HCT116 (cell line): ENCODE data around the gene AOC3. TPM values are rescaled to one million over a fixed set of nuclear protein-coding genes. Genes with fewer than 3 reads are reported as not detected.

Source experiments
- ATAC-seq: fragments of 200-7000 bp; cut with Tn5 transposase; 2 replicates; pipeline ENCODE4 v1.9.1; 2020; ENCODE audit warnings: mild to moderate bottlenecking, moderate library complexity
- BruUV-seq: library from RNA; stranded (reverse); fragments of 400-500 nt; replicated peaks from 2 replicates; lab custom pipeline; 2021; lab: Mats Ljungman, UMichigan
- CTCF ChIA-PET: fragments of 300-600 bp; sonication (Branson Sonifier 250); formaldehyde crosslinking; loops from one replicate; lab custom pipeline; 2021; ENCODE audit warnings: antibody characterized with exemption; lab: Charles Lee
- POLR2A ChIA-PET: fragments of 300-600, 350-600 bp; sonication (Branson Sonifier 250); formaldehyde crosslinking; loops from one replicate; lab custom pipeline; 2021; ENCODE audit warnings: antibody characterized with exemption; lab: Charles Lee
- RAD21 ChIA-PET, 2 experiments: fragments of 300-600 bp; sonication (Branson Sonifier 250); formaldehyde crosslinking; loops; one replicate each; lab custom pipeline; 2023; ENCODE audit warnings: low total read pairs in 2 of 2; ENCODE audit not compliant: uncharacterized antibody in 2 of 2, unreplicated experiment in 2 of 2, low non-redundant PET in 1 of 2; lab: Charles Lee
- DNase-seq: peaks from one replicate; pipeline ENCODE4 v3.0.0-alpha.2; 2010; ENCODE audit warnings: low read depth, low spot score
- H2AFZ ChIP-seq: fragments of 200-600 bp; shearing (Covaris generic), sonication (generic); 2 replicates; pipeline ENCODE4 v1.6.1; 2017; ENCODE audit warnings: low read depth, mixed run types, mixed read lengths, antibody characterized with exemption, low read length; ENCODE audit not compliant: poor library complexity, severe bottlenecking
- H3K27ac ChIP-seq: 2 replicates; pipeline ENCODE4 v1.5.1; 2012; ENCODE audit warnings: low read depth, low read length
- H3K27me3 ChIP-seq: fragments of 200-600 bp; sonication (generic); 2 replicates; pipeline ENCODE4 v1.6.1; 2016; ENCODE audit warnings: mixed run types, low read length, mixed read lengths; ENCODE audit not compliant: insufficient read depth
- H3K36me3 ChIP-seq, 2 experiments: fragments of 200-500 bp in 1 of 2; fragments of 200-600 bp in 1 of 2; sonication (Bioruptor generic) in 1 of 2; sonication (generic) in 1 of 2; 2 replicates each; pipeline versions ENCODE4 v1.5.1 to v1.6.1; 2014 to 2016; ENCODE audit warnings: low read length in 2 of 2, inconsistent platforms in 1 of 2, mixed read lengths in 1 of 2, mixed run types in 1 of 2; ENCODE audit not compliant: insufficient read depth in 2 of 2, control insufficient read depth in 1 of 2
- H3K4me1 ChIP-seq, 2 experiments: fragments of 200-600 bp in 1 of 2; sonication (generic) in 1 of 2; 2 replicates each; pipeline versions ENCODE4 v1.5.1 to v1.6.1; 2012 to 2017; ENCODE audit warnings: low read length in 2 of 2, inconsistent platforms in 1 of 2, mild to moderate bottlenecking in 1 of 2, mixed read lengths in 1 of 2, mixed run types in 1 of 2, moderate library complexity in 1 of 2; ENCODE audit not compliant: insufficient read depth in 2 of 2, control insufficient read depth in 1 of 2
- H3K4me2 ChIP-seq: fragments of 200-600 bp; sonication (generic); 2 replicates; pipeline ENCODE4 v1.6.1; 2017; ENCODE audit warnings: mixed run types, low read length, mixed read lengths
- H3K4me3 ChIP-seq, 2 experiments: fragments of 200-600 bp in 1 of 2; sonication (generic) in 1 of 2; replicated peaks in 1 of 2; 2 replicates each; pipeline ENCODE4 v1.5.1; 2011 to 2016; ENCODE audit warnings: low read length in 2 of 2, control low read depth in 1 of 2, low read depth in 1 of 2, mild to moderate bottlenecking in 1 of 2, mixed read lengths in 1 of 2, mixed run types in 1 of 2
- H3K79me2 ChIP-seq: fragments of 200-600 bp; sonication (generic); 2 replicates; pipeline ENCODE4 v1.6.1; 2017; ENCODE audit warnings: mild to moderate bottlenecking, mixed run types, low read length, moderate library complexity, mixed read lengths; ENCODE audit not compliant: insufficient read depth
- H3K9ac ChIP-seq: fragments of 200-600 bp; sonication (generic); 2 replicates; pipeline ENCODE4 v1.6.1; 2016; ENCODE audit warnings: low read length, mixed read lengths
- H3K9me2 ChIP-seq: fragments of 200-600 bp; sonication (generic), shearing (Covaris generic); 2 replicates; pipeline ENCODE4 v1.6.1; 2017; ENCODE audit warnings: mixed run types, mild to moderate bottlenecking, moderate library complexity; ENCODE audit not compliant: insufficient read depth
- H3K9me3 ChIP-seq, 2 experiments: fragments of 200-500 bp in 1 of 2; fragments of 200-600 bp in 1 of 2; sonication (Bioruptor generic) in 1 of 2; sonication (generic) in 1 of 2; 2 replicates each; pipeline ENCODE4 v1.6.1; 2014 to 2017; ENCODE audit warnings: low read length in 2 of 2, mixed read lengths in 2 of 2, inconsistent platforms in 1 of 2, low read depth in 1 of 2, mild to moderate bottlenecking in 1 of 2, mixed run types in 1 of 2, moderate library complexity in 1 of 2; ENCODE audit not compliant: control insufficient read depth in 1 of 2, insufficient read depth in 1 of 2
- H4K20me1 ChIP-seq: fragments of 200-600 bp; sonication (generic), shearing (Covaris generic); 2 replicates; pipeline ENCODE4 v1.6.1; 2017; ENCODE audit warnings: mixed run types, mild to moderate bottlenecking, moderate library complexity; ENCODE audit not compliant: insufficient read depth
- CBX3 ChIP-seq: IDR thresholded peaks from 2 replicates; pipeline ENCODE4 v1.6.1; 2012; ENCODE audit warnings: low read depth
- CEBPB ChIP-seq: IDR thresholded peaks from 2 replicates; pipeline ENCODE4 v1.6.1; 2012; ENCODE audit warnings: low read depth
- EZH2 ChIP-seq: fragments of 200-600 bp; sonication (generic); IDR thresholded peaks from 2 replicates; pipeline ENCODE4 v1.6.1; 2017; ENCODE audit warnings: antibody characterized with exemption, mixed run types
- EZH2phosphoT487 ChIP-seq: fragments of 200-600 bp; IDR thresholded peaks from 2 replicates; pipeline ENCODE4 v1.6.1; 2018; ENCODE audit warnings: antibody characterized with exemption, borderline replicate concordance
- FOSL1 ChIP-seq: IDR thresholded peaks from 2 replicates; pipeline ENCODE4 v1.6.1; 2012; ENCODE audit warnings: low read depth
- JUND ChIP-seq: IDR thresholded peaks from 2 replicates; pipeline ENCODE4 v1.6.1; 2012
- POLR2A ChIP-seq: IDR thresholded peaks from 2 replicates; pipeline ENCODE4 v1.7.0; 2011; ENCODE audit warnings: borderline replicate concordance; ENCODE audit not compliant: insufficient read depth, insufficient read length; ENCODE audit errors: extremely low read depth
- POLR2AphosphoS5 ChIP-seq: IDR thresholded peaks from 2 replicates; pipeline ENCODE4 v1.6.1; 2011; ENCODE audit warnings: mild to moderate bottlenecking, low read depth, low read length, moderate library complexity
- RAD21 ChIP-seq: IDR thresholded peaks from 2 replicates; pipeline ENCODE4 v1.6.1; 2012; ENCODE audit warnings: low read depth, mild to moderate bottlenecking
- SP1 ChIP-seq: IDR thresholded peaks from 2 replicates; pipeline ENCODE4 v1.6.1; 2012; ENCODE audit warnings: low read depth
- SRF ChIP-seq: IDR thresholded peaks from 2 replicates; pipeline ENCODE4 v1.6.1; 2012; ENCODE audit warnings: low read depth
- TCF7L2 ChIP-seq: IDR thresholded peaks from 2 replicates; pipeline ENCODE4 v1.7.0; 2011; ENCODE audit warnings: borderline replicate concordance, inconsistent platforms; ENCODE audit not compliant: insufficient read depth, insufficient read length; ENCODE audit errors: extremely low read depth
- YY1 ChIP-seq: IDR thresholded peaks from 2 replicates; pipeline ENCODE4 v1.6.1; 2011; ENCODE audit warnings: low read length, low read depth, moderate library complexity, mild to moderate bottlenecking; ENCODE audit not compliant: insufficient replicate concordance; ENCODE audit errors: extremely low read depth
- ZFX ChIP-seq: fragments of 450-650 bp; IDR thresholded peaks from 2 replicates; pipeline ENCODE4 v1.6.1; 2017
- ZNF274 ChIP-seq: fragments of 200-500 bp; sonication (Bioruptor generic); IDR thresholded peaks from 2 replicates; pipeline ENCODE4 v1.6.1; 2014; ENCODE audit warnings: mild to moderate bottlenecking, low read depth, low read length, inconsistent platforms
- intact Hi-C: fragments of 100-400 bp; cut with micrococcal nuclease; formaldehyde crosslinking; loops from 2 replicates; pipeline ENCODE4 v1.10.0; 2022
- total RNA-seq: library from RNA; stranded (reverse); gene quantifications from one replicate; pipeline ENCODE4 v1.2.1, GENCODE V29; 2021; ENCODE audit not compliant: unreplicated experiment
- TF ChIP-seq, protein P1 (sequence below): IDR thresholded peaks from 2 replicates; pipeline ENCODE4 v1.6.1; 2012
- TF ChIP-seq, protein P2 (sequence below): IDR thresholded peaks from 2 replicates; pipeline ENCODE4 v1.6.1; 2012; ENCODE audit warnings: low read depth
- TF ChIP-seq, protein P3 (sequence below): IDR thresholded peaks from 2 replicates; pipeline ENCODE4 v1.6.1; 2012
- TF ChIP-seq, protein P4 (sequence below): IDR thresholded peaks from 2 replicates; pipeline ENCODE4 v1.6.1; 2011; ENCODE audit warnings: mild to moderate bottlenecking, low read length, moderate library complexity; ENCODE audit not compliant: insufficient replicate concordance; ENCODE audit errors: extremely low read depth
- TF ChIP-seq, protein P5 (sequence below), 3 experiments: fragments of 200-600 bp in 1 of 3; sonication (generic) in 1 of 3; IDR thresholded peaks in 2 of 3; conservative IDR thresholded peaks in 1 of 3; 2 replicates each; pipeline ENCODE4 v1.5.1; 2012 to 2017; ENCODE audit warnings: low read depth in 2 of 3, low read length in 2 of 3, antibody characterized with exemption in 1 of 3, borderline replicate concordance in 1 of 3, control low read depth in 1 of 3, mild to moderate bottlenecking in 1 of 3, mixed read lengths in 1 of 3, mixed run types in 1 of 3, moderate library complexity in 1 of 3; ENCODE audit not compliant: insufficient read depth in 1 of 3

Gene AOC3
- total RNA-seq, 1 experiment from 2014 or later = 5.9 TPM

DNA sequence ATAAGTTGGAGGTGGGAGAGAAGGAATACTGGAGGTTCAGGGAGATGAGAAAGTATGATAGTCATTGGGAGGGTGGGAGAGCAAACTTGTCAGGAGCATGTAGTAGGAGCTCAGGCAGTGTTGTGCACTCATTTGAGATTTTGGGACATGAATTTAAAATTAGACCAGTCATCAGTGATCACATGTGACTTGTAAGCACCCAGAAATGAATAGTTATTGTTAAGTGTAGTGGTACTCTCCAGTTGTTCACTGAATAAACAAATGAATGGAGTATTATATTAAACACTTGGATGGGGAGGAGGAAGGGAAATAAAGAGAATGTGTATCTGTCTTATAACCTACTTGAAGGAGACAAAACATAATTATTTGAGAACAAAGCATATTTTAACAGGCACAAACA, 20.0 kb upstream of the AOC3 start:
- DNase-seq (no peak), ATAC-seq (no peak)
- Histone ChIP-seq H3K4me3 (no peak overlapping the region), H3K79me2 (peaks cover 28% of the 10 kb centered on the region)
- TF ChIP-seq, protein P1, sequence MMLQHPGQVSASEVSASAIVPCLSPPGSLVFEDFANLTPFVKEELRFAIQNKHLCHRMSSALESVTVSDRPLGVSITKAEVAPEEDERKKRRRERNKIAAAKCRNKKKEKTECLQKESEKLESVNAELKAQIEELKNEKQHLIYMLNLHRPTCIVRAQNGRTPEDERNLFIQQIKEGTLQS = no peak
- TF ChIP-seq EZH2phosphoT487 = no peak
- no peak for TF ChIP-seq CBX3
- TF ChIP-seq, protein P2, sequence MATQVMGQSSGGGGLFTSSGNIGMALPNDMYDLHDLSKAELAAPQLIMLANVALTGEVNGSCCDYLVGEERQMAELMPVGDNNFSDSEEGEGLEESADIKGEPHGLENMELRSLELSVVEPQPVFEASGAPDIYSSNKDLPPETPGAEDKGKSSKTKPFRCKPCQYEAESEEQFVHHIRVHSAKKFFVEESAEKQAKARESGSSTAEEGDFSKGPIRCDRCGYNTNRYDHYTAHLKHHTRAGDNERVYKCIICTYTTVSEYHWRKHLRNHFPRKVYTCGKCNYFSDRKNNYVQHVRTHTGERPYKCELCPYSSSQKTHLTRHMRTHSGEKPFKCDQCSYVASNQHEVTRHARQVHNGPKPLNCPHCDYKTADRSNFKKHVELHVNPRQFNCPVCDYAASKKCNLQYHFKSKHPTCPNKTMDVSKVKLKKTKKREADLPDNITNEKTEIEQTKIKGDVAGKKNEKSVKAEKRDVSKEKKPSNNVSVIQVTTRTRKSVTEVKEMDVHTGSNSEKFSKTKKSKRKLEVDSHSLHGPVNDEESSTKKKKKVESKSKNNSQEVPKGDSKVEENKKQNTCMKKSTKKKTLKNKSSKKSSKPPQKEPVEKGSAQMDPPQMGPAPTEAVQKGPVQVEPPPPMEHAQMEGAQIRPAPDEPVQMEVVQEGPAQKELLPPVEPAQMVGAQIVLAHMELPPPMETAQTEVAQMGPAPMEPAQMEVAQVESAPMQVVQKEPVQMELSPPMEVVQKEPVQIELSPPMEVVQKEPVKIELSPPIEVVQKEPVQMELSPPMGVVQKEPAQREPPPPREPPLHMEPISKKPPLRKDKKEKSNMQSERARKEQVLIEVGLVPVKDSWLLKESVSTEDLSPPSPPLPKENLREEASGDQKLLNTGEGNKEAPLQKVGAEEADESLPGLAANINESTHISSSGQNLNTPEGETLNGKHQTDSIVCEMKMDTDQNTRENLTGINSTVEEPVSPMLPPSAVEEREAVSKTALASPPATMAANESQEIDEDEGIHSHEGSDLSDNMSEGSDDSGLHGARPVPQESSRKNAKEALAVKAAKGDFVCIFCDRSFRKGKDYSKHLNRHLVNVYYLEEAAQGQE = no peak
- TF ChIP-seq POLR2AphosphoS5 = no peak
- TF ChIP-seq ZFX = no peak
- no peak for TF ChIP-seq FOSL1
- TF ChIP-seq, protein P3, sequence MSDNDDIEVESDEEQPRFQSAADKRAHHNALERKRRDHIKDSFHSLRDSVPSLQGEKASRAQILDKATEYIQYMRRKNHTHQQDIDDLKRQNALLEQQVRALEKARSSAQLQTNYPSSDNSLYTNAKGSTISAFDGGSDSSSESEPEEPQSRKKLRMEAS = no peak
- TF ChIP-seq CEBPB = no peak
- TF ChIP-seq, protein P4, sequence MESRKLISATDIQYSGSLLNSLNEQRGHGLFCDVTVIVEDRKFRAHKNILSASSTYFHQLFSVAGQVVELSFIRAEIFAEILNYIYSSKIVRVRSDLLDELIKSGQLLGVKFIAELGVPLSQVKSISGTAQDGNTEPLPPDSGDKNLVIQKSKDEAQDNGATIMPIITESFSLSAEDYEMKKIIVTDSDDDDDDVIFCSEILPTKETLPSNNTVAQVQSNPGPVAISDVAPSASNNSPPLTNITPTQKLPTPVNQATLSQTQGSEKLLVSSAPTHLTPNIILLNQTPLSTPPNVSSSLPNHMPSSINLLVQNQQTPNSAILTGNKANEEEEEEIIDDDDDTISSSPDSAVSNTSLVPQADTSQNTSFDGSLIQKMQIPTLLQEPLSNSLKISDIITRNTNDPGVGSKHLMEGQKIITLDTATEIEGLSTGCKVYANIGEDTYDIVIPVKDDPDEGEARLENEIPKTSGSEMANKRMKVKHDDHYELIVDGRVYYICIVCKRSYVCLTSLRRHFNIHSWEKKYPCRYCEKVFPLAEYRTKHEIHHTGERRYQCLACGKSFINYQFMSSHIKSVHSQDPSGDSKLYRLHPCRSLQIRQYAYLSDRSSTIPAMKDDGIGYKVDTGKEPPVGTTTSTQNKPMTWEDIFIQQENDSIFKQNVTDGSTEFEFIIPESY = no peak
- no peak for TF ChIP-seq SRF
- TF ChIP-seq TCF7L2 = no peak
- no peak for TF ChIP-seq POLR2A
- TF ChIP-seq JUND = no peak
- no peak for TF ChIP-seq YY1
- no peak for TF ChIP-seq EZH2
- TF ChIP-seq, protein P5, sequence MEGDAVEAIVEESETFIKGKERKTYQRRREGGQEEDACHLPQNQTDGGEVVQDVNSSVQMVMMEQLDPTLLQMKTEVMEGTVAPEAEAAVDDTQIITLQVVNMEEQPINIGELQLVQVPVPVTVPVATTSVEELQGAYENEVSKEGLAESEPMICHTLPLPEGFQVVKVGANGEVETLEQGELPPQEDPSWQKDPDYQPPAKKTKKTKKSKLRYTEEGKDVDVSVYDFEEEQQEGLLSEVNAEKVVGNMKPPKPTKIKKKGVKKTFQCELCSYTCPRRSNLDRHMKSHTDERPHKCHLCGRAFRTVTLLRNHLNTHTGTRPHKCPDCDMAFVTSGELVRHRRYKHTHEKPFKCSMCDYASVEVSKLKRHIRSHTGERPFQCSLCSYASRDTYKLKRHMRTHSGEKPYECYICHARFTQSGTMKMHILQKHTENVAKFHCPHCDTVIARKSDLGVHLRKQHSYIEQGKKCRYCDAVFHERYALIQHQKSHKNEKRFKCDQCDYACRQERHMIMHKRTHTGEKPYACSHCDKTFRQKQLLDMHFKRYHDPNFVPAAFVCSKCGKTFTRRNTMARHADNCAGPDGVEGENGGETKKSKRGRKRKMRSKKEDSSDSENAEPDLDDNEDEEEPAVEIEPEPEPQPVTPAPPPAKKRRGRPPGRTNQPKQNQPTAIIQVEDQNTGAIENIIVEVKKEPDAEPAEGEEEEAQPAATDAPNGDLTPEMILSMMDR (IDR thresholded peaks at IDR 0.05 in 2 of 3, conservative IDR thresholded peaks at IDR 0.05 in 1 of 3; ENCODE audit: borderline replicate concordance in 1 of 3, insufficient read depth in 1 of 3, low read depth in 2 of 3, low read length in 2 of 3) = no peak
- TF ChIP-seq SP1 = no peak
- no peak for TF ChIP-seq ZNF274
- TF ChIP-seq RAD21 = no peak
- TF ChIP-seq, all 23 proteins: peak for 0
- ChIA-PET POLR2A (no interaction called here), RAD21 (no interaction called here), CTCF (no interaction called here)
- H2AFZ ChIP-seq = no peak overlapping the region
- H3K4me1 ChIP-seq = peaks cover 12 to 19% of the 10 kb centered on the region in 2 experiments; a peak in 3 of 4 replicates
- intact Hi-C loops = no loop called here
- H3K4me2 ChIP-seq = no peak overlapping the region
- BruUV-seq = no TSS peak
- no peaks in the 10 kb centered on the region for H3K27me3 ChIP-seq
- H3K27ac ChIP-seq = no peak overlapping the region
- H3K9me2 ChIP-seq = no peaks in the 10 kb centered on the region
- H3K36me3 ChIP-seq = peaks cover under 1 to 10% of the 10 kb centered on the region in 2 experiments; a peak in 1 of 4 replicates
- no peak overlapping the region for H3K9ac ChIP-seq
- H3K9me3 ChIP-seq = no peaks in the 10 kb centered on the region
- H4K20me1 ChIP-seq = no peaks in the 10 kb centered on the region
